T1000 (cell line): ENCODE results near the gene ATL2.
"Not testable (repeated sequence)": the region's sequence is repeated elsewhere in the genome, so short reads cannot be mapped to it uniquely, and the experiment has no call there.

ENCODE experiments used
- DNase-seq: peaks from one replicate; lab custom pipeline; 2025; ENCODE audit warnings: mixed read lengths; lab: John Stamatoyannopoulos, UW

The ATL2 gene

DNA sequence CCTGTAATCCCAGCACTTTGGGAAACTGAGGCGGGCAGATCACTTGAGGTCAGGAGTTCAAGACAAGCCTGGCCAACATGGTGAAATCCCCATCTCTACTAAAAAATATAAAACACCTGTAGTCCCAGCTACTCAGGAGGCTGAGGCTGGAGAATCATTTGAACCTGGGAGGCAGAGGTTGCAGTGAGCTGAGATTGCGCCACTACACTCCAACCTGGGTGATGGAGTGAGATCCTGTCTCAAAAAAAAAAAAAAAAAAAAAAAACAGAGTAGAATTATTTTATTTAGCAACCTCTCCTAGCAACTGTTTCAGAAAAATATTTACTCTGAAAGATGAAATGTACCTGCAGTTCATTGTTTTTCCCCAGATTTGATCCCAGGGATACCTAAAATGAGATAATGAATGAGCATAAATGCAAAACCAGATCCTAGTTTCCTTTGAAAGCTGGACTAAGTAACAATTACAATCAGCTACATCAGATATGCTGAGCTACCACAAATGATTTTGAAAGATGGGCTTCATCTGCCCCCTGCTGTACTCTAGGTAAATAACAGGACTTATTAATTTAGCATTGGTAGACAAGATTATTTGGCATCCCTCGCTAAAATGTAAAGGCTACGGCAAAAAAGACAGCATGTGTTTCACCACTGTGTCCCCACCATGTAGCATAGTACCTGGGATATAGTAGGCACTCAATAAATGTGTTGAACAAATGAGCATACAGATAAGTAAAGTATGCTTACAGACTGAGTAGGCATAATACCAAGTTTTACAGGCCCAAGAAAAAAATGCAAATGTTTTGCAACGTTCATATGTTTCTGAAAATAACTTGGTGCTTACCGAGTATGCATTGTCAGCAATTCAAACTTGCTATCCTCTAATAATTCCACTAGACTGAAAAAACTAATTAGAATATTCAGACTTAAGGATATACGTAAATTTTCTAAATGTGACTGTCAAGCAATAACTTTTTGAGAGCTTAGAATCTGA is 102.5 kb downstream of the ATL2 start:
- DNase-seq: peak; percentile 5

DNA sequence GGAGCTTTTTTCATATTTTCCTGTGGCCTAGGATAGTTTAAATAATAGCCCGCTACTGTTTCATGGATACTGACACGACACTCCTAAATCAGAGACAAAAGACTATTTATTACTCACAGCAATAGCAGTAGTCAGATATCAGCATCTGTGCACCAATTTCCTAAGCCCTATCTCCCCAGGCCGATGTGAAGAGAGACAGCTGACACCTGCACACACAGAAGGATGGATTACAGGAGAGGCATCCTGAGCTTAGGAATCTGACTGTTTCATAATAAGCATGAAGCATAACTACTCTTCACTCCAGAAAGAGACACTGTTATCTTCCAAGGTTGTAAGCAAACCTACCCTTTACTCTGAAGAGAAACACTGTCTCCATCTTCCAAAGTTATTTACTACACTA is 105.4 kb downstream of the ATL2 start:
- no peak for DNase-seq

- no peak for DNase-seq
Observed at GRCh38 chr2:38269421-38269820, 107.7 kb downstream of the ATL2 start.

GRCh38 chr2:38268691-38269327 is 108.3 kb downstream of the ATL2 start:
- DNase-seq: no peak

GRCh38 chr2:38268001-38268400 is 109.1 kb downstream of the ATL2 start:
- DNase-seq: no peak

GRCh38 chr2:38267270-38267925 is 109.7 kb downstream of the ATL2 start:
- no peak for DNase-seq

- no peak for DNase-seq
Observed at GRCh38 chr2:38266382-38267061, 110.6 kb downstream of the ATL2 start.

- no peak for DNase-seq
Observed at GRCh38 chr2:38265461-38265860, 111.6 kb downstream of the ATL2 start.

- DNase-seq: no peak
Observed at GRCh38 chr2:38264396-38265221, 112.5 kb downstream of the ATL2 start.

DNA sequence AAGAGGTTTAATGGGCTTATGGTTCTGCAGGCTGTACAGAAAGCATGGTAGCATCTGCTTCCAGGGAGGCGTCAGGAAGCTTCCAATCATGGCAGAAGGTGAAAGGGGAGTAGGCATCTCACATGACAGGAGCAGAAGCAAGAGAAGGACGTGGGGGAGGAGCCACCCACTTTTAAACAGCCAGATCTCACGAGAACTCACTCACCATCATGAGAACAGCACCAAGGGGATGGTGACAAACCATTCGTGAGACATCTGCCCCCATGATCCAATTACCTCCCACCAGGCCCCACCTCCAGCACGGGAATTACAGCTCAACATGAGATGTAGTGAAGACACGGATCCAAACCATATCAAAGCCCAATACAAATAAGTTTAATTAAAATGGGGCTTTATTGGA is 113.8 kb downstream of the ATL2 start:
- DNase-seq: no peak

- no peak for DNase-seq
Observed at GRCh38 chr2:38262069-38262871, 114.8 kb downstream of the ATL2 start.

DNA sequence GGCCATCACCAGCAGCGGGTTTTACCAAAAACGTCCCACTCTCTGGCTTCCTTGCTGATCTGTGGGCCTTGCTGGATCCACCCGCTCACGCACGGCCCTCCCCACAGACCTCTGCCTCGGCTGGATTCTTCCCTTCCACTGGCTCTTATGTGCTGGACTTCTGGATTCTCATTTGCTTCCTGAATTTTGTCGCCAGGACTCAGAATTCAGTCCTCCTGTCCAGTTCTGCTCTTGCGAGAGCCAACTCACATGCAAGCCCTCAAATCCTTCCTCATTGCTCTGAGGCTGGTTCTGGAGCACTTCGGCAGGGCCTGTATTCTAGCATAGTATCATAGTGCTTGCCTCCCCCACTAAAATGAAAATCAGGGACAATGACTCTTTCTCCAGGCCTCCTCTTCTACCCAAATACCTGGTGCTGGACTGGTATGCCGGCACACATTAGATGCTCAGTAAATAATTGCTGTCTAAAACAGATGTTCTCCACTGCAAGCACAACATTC is 115.5 kb downstream of the ATL2 start:
- no peak for DNase-seq

DNA sequence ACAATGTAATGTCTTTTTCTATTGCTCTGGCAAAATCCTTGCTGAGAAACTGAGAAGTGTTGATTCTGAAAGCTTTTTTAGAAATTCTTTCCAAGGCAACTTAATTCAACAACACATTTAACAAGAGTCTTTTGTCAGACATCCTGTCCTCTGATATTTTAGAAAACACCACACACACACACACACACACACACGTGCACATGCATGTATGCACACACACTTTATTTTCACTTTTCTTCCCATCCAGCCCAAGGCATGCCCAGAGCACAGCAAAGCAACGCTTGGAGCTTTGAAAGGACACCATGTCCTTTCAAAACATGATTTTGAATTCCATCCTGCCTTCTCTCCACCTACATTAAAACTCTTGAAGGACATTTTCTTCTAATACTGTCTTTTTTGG is 116.1 kb downstream of the ATL2 start:
- no peak for DNase-seq

- DNase-seq: no peak
Observed at GRCh38 chr2:38260469-38260868, 116.6 kb downstream of the ATL2 start.

- DNase-seq: no peak
Observed at GRCh38 chr2:38259311-38259710, 117.8 kb downstream of the ATL2 start.

DNA sequence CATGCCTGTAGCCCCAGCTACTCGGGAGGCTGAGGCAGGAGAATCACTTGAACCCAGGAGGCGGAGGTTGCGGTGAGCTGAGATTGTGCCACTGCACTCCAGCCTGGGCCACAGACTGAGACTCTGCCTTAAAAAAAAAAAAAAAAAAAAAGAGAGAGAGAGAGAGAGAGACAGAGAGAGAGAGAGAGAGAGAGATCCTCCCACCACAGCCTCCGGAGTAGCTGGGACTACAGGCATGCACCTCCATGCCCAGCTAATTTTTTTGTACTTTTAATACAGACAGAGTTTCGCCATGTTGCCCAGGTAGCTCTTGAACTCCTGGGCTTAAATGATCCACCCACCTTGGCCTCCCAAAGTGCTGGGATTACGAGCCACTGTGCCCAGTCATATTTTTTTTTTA is 119.4 kb downstream of the ATL2 start:
- not testable (repeated sequence) for DNase-seq

GRCh38 chr2:38256610-38257009 is 120.5 kb downstream of the ATL2 start:
- no peak for DNase-seq

- DNase-seq: no peak
Observed at GRCh38 chr2:38255211-38255610, 121.9 kb downstream of the ATL2 start.

- DNase-seq: no peak
Observed at GRCh38 chr2:38254796-38255195, 122.3 kb downstream of the ATL2 start.

- DNase-seq: no peak
Observed at GRCh38 chr2:38251940-38252339, 125.1 kb downstream of the ATL2 start.
